Measurements from ENCODE around the gene REXO1. TPM values are rescaled to one million over a fixed set of nuclear protein-coding genes. Genes with fewer than 3 reads are reported as not detected.

The REXO1 gene
- polyA plus RNA-seq, 3 donors, result 2.8 to 60.8 (median 3.0) TPM

DNA sequence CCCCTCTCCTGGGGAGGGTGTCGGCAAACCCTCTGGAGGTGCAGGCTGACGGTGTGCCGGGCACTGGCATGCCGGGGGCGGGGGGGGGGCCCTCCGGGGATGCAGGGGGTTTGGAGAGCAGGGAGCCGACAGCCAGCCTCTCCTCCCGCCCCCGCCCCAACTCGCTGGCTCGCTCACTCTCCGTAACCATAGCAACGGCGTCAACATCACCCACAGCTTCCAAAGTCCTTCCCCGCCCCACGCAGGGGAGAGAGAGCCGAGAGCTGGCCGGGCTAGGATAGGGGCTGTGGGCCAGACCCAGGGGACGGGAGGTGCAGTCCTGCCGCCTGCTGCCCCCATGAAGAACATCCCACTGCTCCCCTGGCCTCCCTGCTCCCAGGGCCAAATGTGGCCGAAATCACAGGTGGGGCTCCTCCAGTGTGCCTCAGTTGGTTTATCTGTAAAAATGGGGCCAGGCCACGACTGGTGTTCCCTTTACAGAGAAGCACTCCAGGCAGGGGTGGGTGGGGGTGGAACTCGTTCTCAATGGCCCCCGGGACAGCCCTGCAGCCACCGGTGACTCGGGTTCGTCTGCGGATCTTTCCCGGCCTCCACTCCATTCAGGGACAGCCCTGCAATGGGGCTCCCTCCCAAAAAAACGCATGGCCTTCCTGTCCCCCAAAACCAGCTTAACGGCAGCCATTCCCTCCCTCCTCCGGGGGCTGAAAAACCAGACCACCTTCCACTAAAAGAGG, 11.9 kb upstream of the REXO1 start:
- Histone ChIP-seq H3K4me1 (ENCODE audit: control insufficient read depth in 1 of 2, insufficient read depth in 2 of 2, low read length in 2 of 2) (peaks cover 67 to 77% of the 10 kb centered on the region in 2 donors), H3K79me2 (ENCODE audit: insufficient read depth, low read length) (peaks cover 80% of the 10 kb centered on the region), H2AFZ (ENCODE audit: insufficient read depth, low read depth, low read length, poor library complexity, severe bottlenecking) (no peak overlapping the region), H3K27ac (ENCODE audit: low read depth in 1 of 2, low read length in 2 of 2) (no peak overlapping the region), H3K27me3 (ENCODE audit: control insufficient read depth in 2 of 2, insufficient read depth in 2 of 2, low read length in 2 of 2) (no peaks in the 10 kb centered on the region), H3K4me3 (replicated peaks in 1 of 3; ENCODE audit: low read depth in 2 of 3, low read length in 3 of 3) (peak overlapping the region in 1 of 3 experiments; percentile 96), H4K20me1 (ENCODE audit: insufficient read depth, low read length) (peaks cover 60% of the 10 kb centered on the region), H3K4me2 (replicated peaks; ENCODE audit: extremely low read depth, low read length, poor library complexity, severe bottlenecking) (peak overlapping the region; percentile 92), H3K36me3 (replicated peaks in 1 of 2; ENCODE audit: control insufficient read depth in 1 of 2, insufficient read depth in 2 of 2, low read length in 2 of 2) (no peaks in the 10 kb centered on the region), H3K9ac (ENCODE audit: insufficient read depth, low read length, poor library complexity, severe bottlenecking) (no peak overlapping the region), H3K9me3 (replicated peaks in 1 of 2; ENCODE audit: control insufficient read depth in 1 of 2, insufficient read depth in 1 of 2, low read length in 2 of 2) (no peaks in the 10 kb centered on the region)
- DNase-seq, result peak in 2 of 3 donors; percentile 21 to 52
- Mint-ChIP-seq H3K4me1 (peaks cover 50% of the 10 kb centered on the region), H3K9me3 (no peaks in the 10 kb centered on the region), H3K4me3 (peak overlapping the region in 1 of 2 donors; percentile 7), H3K36me3 (no peaks in the 10 kb centered on the region), H3K27ac (no peak overlapping the region), H3K27me3 (ENCODE audit: low read depth in 3 of 3) (peaks cover 0 to 4% (median 2%) of the 10 kb centered on the region in 3 donors)
- intact Hi-C loops (cut with micrococcal nuclease), result loop anchor here in 1 of 2 donors (5.0 kb wide), 1 partner anchor 37 kb away; no protein-coding TSS in a partner anchor
- TF ChIP-seq, protein P1, sequence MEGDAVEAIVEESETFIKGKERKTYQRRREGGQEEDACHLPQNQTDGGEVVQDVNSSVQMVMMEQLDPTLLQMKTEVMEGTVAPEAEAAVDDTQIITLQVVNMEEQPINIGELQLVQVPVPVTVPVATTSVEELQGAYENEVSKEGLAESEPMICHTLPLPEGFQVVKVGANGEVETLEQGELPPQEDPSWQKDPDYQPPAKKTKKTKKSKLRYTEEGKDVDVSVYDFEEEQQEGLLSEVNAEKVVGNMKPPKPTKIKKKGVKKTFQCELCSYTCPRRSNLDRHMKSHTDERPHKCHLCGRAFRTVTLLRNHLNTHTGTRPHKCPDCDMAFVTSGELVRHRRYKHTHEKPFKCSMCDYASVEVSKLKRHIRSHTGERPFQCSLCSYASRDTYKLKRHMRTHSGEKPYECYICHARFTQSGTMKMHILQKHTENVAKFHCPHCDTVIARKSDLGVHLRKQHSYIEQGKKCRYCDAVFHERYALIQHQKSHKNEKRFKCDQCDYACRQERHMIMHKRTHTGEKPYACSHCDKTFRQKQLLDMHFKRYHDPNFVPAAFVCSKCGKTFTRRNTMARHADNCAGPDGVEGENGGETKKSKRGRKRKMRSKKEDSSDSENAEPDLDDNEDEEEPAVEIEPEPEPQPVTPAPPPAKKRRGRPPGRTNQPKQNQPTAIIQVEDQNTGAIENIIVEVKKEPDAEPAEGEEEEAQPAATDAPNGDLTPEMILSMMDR (IDR thresholded peaks at IDR 0.05), result no peak
- WGBS (ENCODE audit: insufficient coverage), result 15% methylated on average over 13 of the region's 32 CpGs

DNA sequence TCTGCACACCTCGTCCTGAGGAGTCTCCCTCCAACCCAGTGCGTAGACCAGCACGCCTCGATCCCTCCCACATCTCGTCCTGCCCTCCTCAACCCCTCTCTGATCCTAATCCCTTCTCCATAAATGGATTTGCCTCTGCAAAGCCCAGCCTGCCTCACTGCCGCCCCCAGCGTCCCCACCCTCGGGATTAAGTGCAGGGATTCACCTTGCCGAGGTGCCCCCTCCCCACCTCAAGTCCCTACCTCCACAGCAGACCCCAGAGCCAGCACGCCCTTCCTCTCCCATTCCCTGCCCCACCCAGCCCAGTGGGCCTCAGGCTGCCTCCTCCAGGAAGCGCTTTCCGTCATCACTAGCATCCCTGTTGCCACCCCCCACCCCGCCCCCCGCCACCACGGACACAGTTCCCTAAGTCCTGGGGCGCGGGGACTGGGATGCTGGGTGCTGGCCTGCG, 11.1 kb upstream of the REXO1 start:
- TF ChIP-seq, protein P1 (IDR thresholded peaks at IDR 0.05), result no peak
- H3K9ac ChIP-seq (ENCODE audit: insufficient read depth, low read length, poor library complexity, severe bottlenecking), result no peak overlapping the region
- no peaks in the 10 kb centered on the region for H3K9me3 Mint-ChIP-seq
- H3K27me3 ChIP-seq (ENCODE audit: control insufficient read depth in 2 of 2, insufficient read depth in 2 of 2, low read length in 2 of 2), result no peaks in the 10 kb centered on the region
- peaks cover 68% of the 10 kb centered on the region for H4K20me1 ChIP-seq (ENCODE audit: insufficient read depth, low read length)
- H3K4me1 ChIP-seq (ENCODE audit: control insufficient read depth in 1 of 2, insufficient read depth in 2 of 2, low read length in 2 of 2), result peaks cover 71 to 80% of the 10 kb centered on the region in 2 donors
- no peaks in the 10 kb centered on the region for H3K9me3 ChIP-seq (replicated peaks in 1 of 2; ENCODE audit: control insufficient read depth in 1 of 2, insufficient read depth in 1 of 2, low read length in 2 of 2)
- intact Hi-C loops (cut with micrococcal nuclease), result no loop called here
- peak overlapping the region in 1 of 2 donors; percentile 12 for H3K4me3 Mint-ChIP-seq
- H3K36me3 ChIP-seq (replicated peaks in 1 of 2; ENCODE audit: control insufficient read depth in 1 of 2, insufficient read depth in 2 of 2, low read length in 2 of 2), result no peaks in the 10 kb centered on the region
- no peaks in the 10 kb centered on the region for H3K36me3 Mint-ChIP-seq
- H3K79me2 ChIP-seq (ENCODE audit: insufficient read depth, low read length), result peaks cover 82% of the 10 kb centered on the region
- peaks cover 0 to 4% (median 2%) of the 10 kb centered on the region in 3 donors for H3K27me3 Mint-ChIP-seq (ENCODE audit: low read depth in 3 of 3)
- H3K27ac Mint-ChIP-seq, result peak overlapping the region in 6 of 7 donors; percentile 27 to 82 (median 66)
- 64% methylated on average over 18 of the region's 18 CpGs for WGBS (ENCODE audit: insufficient coverage)
- DNase-seq, result peak in 1 of 3 donors; percentile 9
- H3K4me1 Mint-ChIP-seq, result peaks cover 56% of the 10 kb centered on the region
- peak overlapping the region; percentile 92 for H3K4me2 ChIP-seq (replicated peaks; ENCODE audit: extremely low read depth, low read length, poor library complexity, severe bottlenecking)
- no peak overlapping the region for H3K27ac ChIP-seq (ENCODE audit: low read depth in 1 of 2, low read length in 2 of 2)
- H2AFZ ChIP-seq (ENCODE audit: insufficient read depth, low read depth, low read length, poor library complexity, severe bottlenecking), result no peak overlapping the region
- peak overlapping the region in 1 of 3 experiments; percentile 17 for H3K4me3 ChIP-seq (replicated peaks in 1 of 3; ENCODE audit: low read depth in 2 of 3, low read length in 3 of 3)

Measured in CD14-positive monocyte (primary cell).